BLaER1 (cell line): ENCODE results near the gene CFAP54.

Experiments used
- H3K27ac ChIP-seq: shearing (Covaris generic); formaldehyde crosslinking; 2 replicates; pipeline ENCODE4 v1.8.1; 2022
- H3K27me3 ChIP-seq: shearing (Covaris generic); formaldehyde crosslinking; 2 replicates; pipeline ENCODE4 v1.8.1; 2022
- H3K36me3 ChIP-seq: shearing (Covaris generic); formaldehyde crosslinking; 2 replicates; pipeline ENCODE4 v1.8.1; 2022
- H3K4me1 ChIP-seq: shearing (Covaris generic); formaldehyde crosslinking; 2 replicates; pipeline ENCODE4 v1.8.1; 2022
- H3K4me2 ChIP-seq: shearing (Covaris generic); formaldehyde crosslinking; 2 replicates; pipeline ENCODE4 v1.8.1; 2022
- H3K4me3 ChIP-seq: shearing (Covaris generic); formaldehyde crosslinking; 2 replicates; pipeline ENCODE4 v1.8.1; 2022
- H3K9ac ChIP-seq: shearing (Covaris generic); formaldehyde crosslinking; 2 replicates; pipeline ENCODE4 v1.8.1; 2022
- H3K9me3 ChIP-seq: shearing (Covaris generic); formaldehyde crosslinking; 2 replicates; pipeline ENCODE4 v1.8.1; 2022
- H4K20me1 ChIP-seq: shearing (Covaris generic); formaldehyde crosslinking; 2 replicates; pipeline ENCODE4 v1.8.1; 2022
- Cebpa-rat ChIP-seq: shearing (Covaris generic); IDR thresholded peaks from 2 replicates; pipeline ENCODE4 v1.8.1; 2022

The CFAP54 gene

DNA sequence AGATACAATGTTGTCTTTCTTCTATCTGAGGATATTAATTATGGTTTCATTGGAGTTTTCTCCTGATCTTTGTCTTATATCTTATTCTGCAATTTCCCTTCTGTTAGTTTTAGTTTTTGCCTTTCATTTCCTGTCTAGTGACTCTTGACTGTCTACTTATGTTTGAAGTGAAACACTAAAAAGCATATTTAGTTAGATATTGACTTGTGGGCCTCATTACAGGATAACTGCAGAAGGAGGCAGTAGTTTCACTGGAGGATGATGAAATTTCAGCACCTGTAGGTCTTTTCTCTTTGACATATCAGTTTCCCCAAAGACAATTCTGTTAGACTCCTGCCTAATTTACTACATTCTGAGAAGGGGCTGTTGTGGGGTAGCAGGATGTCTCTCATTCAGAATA, 320.1 kb downstream of the CFAP54 start:
- peaks cover 6% of the 10 kb centered on the region; the same call in 1 of the 2 replicates for H3K9me3 ChIP-seq
- H3K27me3 ChIP-seq: no peaks in the 10 kb centered on the region
- no peaks in the 10 kb centered on the region for H3K36me3 ChIP-seq
- H3K4me2 ChIP-seq: no peak overlapping the region
- H4K20me1 ChIP-seq: no peaks in the 10 kb centered on the region
- H3K27ac ChIP-seq: no peak overlapping the region
- no peak overlapping the region for H3K4me3 ChIP-seq
- no peak overlapping the region for H3K9ac ChIP-seq
- H3K4me1 ChIP-seq: peaks cover 25% of the 10 kb centered on the region
- no peak for TF ChIP-seq Cebpa-rat

DNA sequence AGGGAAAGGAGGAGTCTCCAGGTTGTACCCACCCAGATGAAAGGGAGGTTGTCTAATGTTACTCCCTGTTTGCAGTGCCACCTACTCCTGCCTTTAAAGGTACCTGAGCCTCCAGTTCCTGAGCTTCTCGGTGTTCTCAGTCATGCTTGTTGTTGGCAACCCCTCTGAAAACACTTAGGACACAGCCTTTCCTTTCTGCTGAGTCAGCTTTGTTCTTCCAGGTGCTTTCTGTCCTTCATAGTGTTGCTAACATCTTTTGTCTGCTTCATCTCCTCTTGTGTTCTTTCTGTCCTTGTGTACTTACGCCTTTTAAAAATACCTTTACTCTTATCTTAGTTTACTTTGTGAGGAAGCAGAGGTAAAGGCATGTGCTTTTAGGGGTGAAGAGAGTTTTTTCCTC, 320.7 kb downstream of the CFAP54 start:
- H3K4me1 ChIP-seq: peaks cover 25% of the 10 kb centered on the region
- H3K27me3 ChIP-seq: no peaks in the 10 kb centered on the region
- no peak for TF ChIP-seq Cebpa-rat
- H4K20me1 ChIP-seq: no peaks in the 10 kb centered on the region
- no peak overlapping the region for H3K9ac ChIP-seq
- H3K4me2 ChIP-seq: no peak overlapping the region
- H3K9me3 ChIP-seq: peaks cover under 1% of the 10 kb centered on the region; the same call in 1 of the 2 replicates
- H3K36me3 ChIP-seq: no peaks in the 10 kb centered on the region
- no peak overlapping the region for H3K4me3 ChIP-seq
- no peak overlapping the region for H3K27ac ChIP-seq

DNA sequence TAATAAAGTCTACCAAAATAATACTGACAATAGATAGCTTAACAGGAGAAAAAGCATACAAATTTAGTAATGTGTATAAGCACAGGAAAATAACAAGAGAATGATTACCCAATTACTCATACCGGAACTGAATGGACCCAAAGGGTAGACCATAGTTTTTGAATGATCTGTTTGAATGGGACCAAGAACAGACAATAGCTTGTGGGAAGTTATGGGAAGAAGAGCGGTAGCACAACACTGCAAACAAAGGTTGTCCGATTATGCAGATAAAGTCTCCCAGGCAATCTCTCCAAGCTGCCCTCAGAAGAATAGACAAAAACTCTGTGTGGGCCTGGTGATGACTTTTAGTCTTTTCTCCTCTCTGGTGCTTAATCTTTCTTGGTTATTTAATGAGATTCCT, 321.1 kb downstream of the CFAP54 start:
- H3K4me3 ChIP-seq: no peak overlapping the region
- no peak overlapping the region for H3K9ac ChIP-seq
- no peaks in the 10 kb centered on the region for H4K20me1 ChIP-seq
- peak overlapping the region; percentile 47 for H3K4me2 ChIP-seq
- peaks cover 25% of the 10 kb centered on the region for H3K4me1 ChIP-seq
- no peaks in the 10 kb centered on the region for H3K27me3 ChIP-seq
- no peak overlapping the region for H3K27ac ChIP-seq
- no peaks in the 10 kb centered on the region for H3K9me3 ChIP-seq
- H3K36me3 ChIP-seq: no peaks in the 10 kb centered on the region
- TF ChIP-seq Cebpa-rat: no peak

DNA sequence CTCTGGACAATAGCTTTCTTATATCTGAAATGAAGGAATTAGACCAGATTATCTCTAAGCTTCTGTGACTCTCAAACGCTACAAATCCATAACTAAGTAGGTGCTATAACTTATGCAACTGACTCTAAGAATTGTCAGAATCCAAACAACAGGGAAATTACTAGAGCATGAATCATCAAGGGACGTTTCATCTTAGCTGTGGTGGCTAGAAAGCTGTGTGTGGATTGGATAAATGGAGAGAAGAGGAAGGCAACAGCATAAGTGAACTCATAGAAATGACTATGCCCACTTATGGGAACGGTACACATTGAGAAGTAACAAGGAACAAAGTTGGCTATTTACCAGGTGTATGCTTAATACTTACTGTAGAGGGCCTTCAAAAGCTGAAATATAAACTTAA, 321.7 kb downstream of the CFAP54 start:
- H3K27ac ChIP-seq: no peak overlapping the region
- TF ChIP-seq Cebpa-rat: no peak
- peaks cover 25% of the 10 kb centered on the region for H3K4me1 ChIP-seq
- H4K20me1 ChIP-seq: no peaks in the 10 kb centered on the region
- no peaks in the 10 kb centered on the region for H3K27me3 ChIP-seq
- peak overlapping the region; percentile 47 for H3K4me2 ChIP-seq
- no peaks in the 10 kb centered on the region for H3K9me3 ChIP-seq
- H3K4me3 ChIP-seq: no peak overlapping the region
- no peaks in the 10 kb centered on the region for H3K36me3 ChIP-seq
- H3K9ac ChIP-seq: no peak overlapping the region

- Histone ChIP-seq H3K9ac (no peak overlapping the region), H3K27me3 (no peaks in the 10 kb centered on the region), H3K4me1 (peaks cover 25% of the 10 kb centered on the region), H4K20me1 (no peaks in the 10 kb centered on the region), H3K36me3 (no peaks in the 10 kb centered on the region), H3K27ac (no peak overlapping the region), H3K9me3 (no peaks in the 10 kb centered on the region), H3K4me3 (no peak overlapping the region), H3K4me2 (peak overlapping the region; percentile 47)
- no peak for TF ChIP-seq Cebpa-rat
Measured at GRCh38 chr12:96812153-96812552, 322.8 kb downstream of the CFAP54 start.

DNA sequence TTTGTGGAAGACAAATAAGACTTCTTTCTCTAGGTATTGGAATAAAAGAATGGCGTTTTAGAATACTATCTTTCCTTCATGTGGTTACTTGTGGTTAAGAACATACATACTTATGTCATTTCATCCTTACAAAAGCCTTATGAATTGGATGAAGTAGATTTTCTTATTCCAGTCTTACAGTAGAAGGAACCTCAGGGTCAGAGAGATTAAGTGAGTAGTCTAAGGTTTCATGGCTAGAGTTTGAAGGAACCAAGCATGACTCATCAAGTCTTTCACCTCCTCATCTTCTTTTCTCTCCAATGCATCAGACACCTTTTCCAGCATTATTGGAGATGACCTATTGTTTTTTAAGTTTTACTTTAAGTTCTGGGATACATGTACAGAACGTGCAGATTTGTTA, 324.8 kb downstream of the CFAP54 start:
- no peaks in the 10 kb centered on the region for H3K27me3 ChIP-seq
- peaks cover 25% of the 10 kb centered on the region for H3K4me1 ChIP-seq
- TF ChIP-seq Cebpa-rat: no peak
- H3K9me3 ChIP-seq: no peaks in the 10 kb centered on the region
- no peak overlapping the region for H3K4me3 ChIP-seq
- no peaks in the 10 kb centered on the region for H3K36me3 ChIP-seq
- H3K27ac ChIP-seq: no peak overlapping the region
- no peaks in the 10 kb centered on the region for H4K20me1 ChIP-seq
- no peak overlapping the region for H3K9ac ChIP-seq
- no peak overlapping the region for H3K4me2 ChIP-seq

GRCh38 chr12:96821592-96821991, 332.2 kb downstream of the CFAP54 start:
- H3K4me2 ChIP-seq: no peak overlapping the region
- no peak for TF ChIP-seq Cebpa-rat
- no peak overlapping the region for H3K9ac ChIP-seq
- no peaks in the 10 kb centered on the region for H4K20me1 ChIP-seq
- no peaks in the 10 kb centered on the region for H3K27me3 ChIP-seq
- H3K4me1 ChIP-seq: no peaks in the 10 kb centered on the region
- no peak overlapping the region for H3K4me3 ChIP-seq
- no peaks in the 10 kb centered on the region for H3K36me3 ChIP-seq
- H3K27ac ChIP-seq: no peak overlapping the region
- no peaks in the 10 kb centered on the region for H3K9me3 ChIP-seq

DNA sequence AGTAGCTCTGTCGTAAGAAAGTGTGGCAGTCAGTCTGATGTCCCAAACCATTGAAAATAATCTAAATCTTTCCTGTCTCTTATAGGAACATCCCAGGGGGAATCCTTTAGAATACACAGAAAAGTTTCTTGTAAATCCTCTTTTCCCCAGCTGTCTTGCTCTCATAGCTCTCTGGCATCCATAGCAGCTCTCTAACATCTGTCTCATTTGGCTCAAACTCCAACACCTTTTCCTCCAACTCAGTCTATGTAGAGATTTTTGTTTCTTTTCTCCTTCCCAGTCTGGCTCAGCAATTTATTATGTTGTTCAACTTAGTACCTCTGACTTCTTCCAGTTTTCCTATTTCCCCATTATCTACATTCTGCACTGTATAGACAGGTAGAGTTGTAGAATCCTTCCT, 333.3 kb downstream of the CFAP54 start:
- TF ChIP-seq Cebpa-rat: no peak
- no peaks in the 10 kb centered on the region for H3K27me3 ChIP-seq
- H3K4me3 ChIP-seq: no peak overlapping the region
- no peak overlapping the region for H3K27ac ChIP-seq
- H3K36me3 ChIP-seq: no peaks in the 10 kb centered on the region
- no peaks in the 10 kb centered on the region for H3K4me1 ChIP-seq
- H3K9ac ChIP-seq: no peak overlapping the region
- no peaks in the 10 kb centered on the region for H3K9me3 ChIP-seq
- H4K20me1 ChIP-seq: no peaks in the 10 kb centered on the region
- no peak overlapping the region for H3K4me2 ChIP-seq

DNA sequence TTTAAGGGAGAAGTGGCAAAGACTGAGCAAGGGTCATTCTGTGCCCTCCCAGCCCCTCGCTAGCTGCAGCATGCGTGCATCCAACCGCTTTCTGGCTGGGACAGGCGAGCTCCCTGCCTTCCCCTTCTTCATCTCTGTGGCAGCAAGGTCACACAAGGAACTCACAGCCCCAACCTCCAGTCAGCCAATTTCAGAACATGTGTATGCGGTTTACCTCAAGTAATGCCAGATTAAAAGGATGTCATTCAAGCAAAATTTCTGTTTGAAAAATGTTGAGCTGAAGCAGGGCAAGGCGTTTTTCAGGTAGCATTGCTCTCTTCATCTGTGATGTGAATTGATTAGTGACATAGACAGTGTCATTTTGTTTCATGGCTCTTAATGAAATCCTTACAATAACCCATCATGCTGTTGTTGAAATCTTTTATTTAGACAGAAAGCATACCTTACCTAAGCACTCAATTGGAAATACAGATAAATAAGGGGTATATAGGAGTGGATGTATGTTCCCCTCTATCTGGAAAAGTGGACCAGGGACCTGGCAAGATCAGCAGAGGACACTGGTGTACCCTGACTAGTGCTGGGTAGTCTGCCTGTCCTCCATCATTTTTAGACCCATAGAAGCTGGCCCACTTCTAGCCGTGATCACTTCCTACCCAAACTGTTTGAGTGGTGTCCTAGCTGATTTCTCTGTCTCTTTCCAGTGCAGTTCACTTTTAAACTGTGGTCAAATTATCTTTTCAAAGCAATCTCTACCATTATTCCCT, 334.9 kb downstream of the CFAP54 start:
- Histone ChIP-seq H3K4me3 (no peak overlapping the region), H3K27me3 (no peaks in the 10 kb centered on the region), H3K36me3 (no peaks in the 10 kb centered on the region), H3K9ac (no peak overlapping the region), H4K20me1 (no peaks in the 10 kb centered on the region), H3K9me3 (no peaks in the 10 kb centered on the region), H3K4me1 (no peaks in the 10 kb centered on the region), H3K4me2 (no peak overlapping the region), H3K27ac (no peak overlapping the region)
- TF ChIP-seq Cebpa-rat: no peak

- no peaks in the 10 kb centered on the region for H3K4me1 ChIP-seq
- H4K20me1 ChIP-seq: no peaks in the 10 kb centered on the region
- no peak overlapping the region for H3K4me2 ChIP-seq
- no peak for TF ChIP-seq Cebpa-rat
- H3K27me3 ChIP-seq: no peaks in the 10 kb centered on the region
- no peak overlapping the region for H3K27ac ChIP-seq
- no peak overlapping the region for H3K4me3 ChIP-seq
- no peaks in the 10 kb centered on the region for H3K9me3 ChIP-seq
- no peak overlapping the region for H3K9ac ChIP-seq
- no peaks in the 10 kb centered on the region for H3K36me3 ChIP-seq
Measured at GRCh38 chr12:96824838-96825236, 335.5 kb downstream of the CFAP54 start.
